HepG2 (cell line): ENCODE measurements around the gene TBCCD1. TPM values are rescaled to one million over a fixed set of nuclear protein-coding genes. Genes with fewer than 3 reads are reported as not detected.

Source experiments
- EP300 ChIP-seq, 3 experiments: sonication (generic) in 1 of 3; formaldehyde crosslinking in 1 of 3; IDR thresholded peaks; 2 replicates each; pipeline versions ENCODE4 v1.5.1 to v1.6.1; 2011 to 2020; ENCODE audit warnings: low read depth in 2 of 3, low read length in 2 of 3, borderline replicate concordance in 1 of 3, improper control_type of control experiment in 1 of 3, mild to moderate bottlenecking in 1 of 3, missing genetic modification reagents in 1 of 3, moderate library complexity in 1 of 3
- FLYWCH1 ChIP-seq: sonication (generic); formaldehyde crosslinking; IDR thresholded peaks from 2 replicates; pipeline ENCODE4 v1.8.1; 2023; ENCODE audit warnings: mild to moderate bottlenecking, missing genetic modification reagents
- FOXP1 ChIP-seq, 2 experiments: fragments of 450-650 bp in 1 of 2; IDR thresholded peaks; 2 replicates each; pipeline ENCODE4 v1.6.1; 2017 to 2018; ENCODE audit warnings: antibody characterized with exemption in 1 of 2
- HNF4G ChIP-seq, 2 experiments: sonication (generic) in 1 of 2; formaldehyde crosslinking in 1 of 2; IDR thresholded peaks; 2 replicates each; pipeline versions ENCODE4 v1.4.0 to v1.6.1; 2011 to 2020; ENCODE audit warnings: borderline replicate concordance in 2 of 2, low read depth in 2 of 2, mild to moderate bottlenecking in 2 of 2, low read length in 1 of 2, missing genetic modification reagents in 1 of 2, moderate library complexity in 1 of 2
- JDP2 ChIP-seq: sonication (generic); formaldehyde crosslinking; IDR thresholded peaks from 2 replicates; pipeline ENCODE4 v1.8.1; 2022; ENCODE audit warnings: missing genetic modification reagents, borderline replicate concordance
- KAT2B ChIP-seq: fragments of 150-350 bp; IDR thresholded peaks from 2 replicates; pipeline ENCODE4 v1.6.1; 2014; ENCODE audit warnings: low read depth, low read length, borderline replicate concordance
- MTF2 ChIP-seq: sonication (generic); formaldehyde crosslinking; IDR thresholded peaks from 2 replicates; pipeline ENCODE4 v1.5.0; 2020; ENCODE audit warnings: missing genetic modification reagents, borderline replicate concordance
- PHF5A ChIP-seq: IDR thresholded peaks from one replicate; pipeline ENCODE4 v1.6.1; 2018; ENCODE audit warnings: low read depth, missing genetic modification reagents; ENCODE audit not compliant: unreplicated experiment
- RELA ChIP-seq: sonication (generic); formaldehyde crosslinking; IDR thresholded peaks from 2 replicates; pipeline ENCODE4 v1.4.0; 2020; ENCODE audit warnings: missing genetic modification reagents
- SNAI1 ChIP-seq: sonication (generic); formaldehyde crosslinking; IDR thresholded peaks from 2 replicates; pipeline ENCODE4 v1.5.0; 2020; ENCODE audit warnings: mild to moderate bottlenecking, missing genetic modification reagents, borderline replicate concordance
- SNRNP70 ChIP-seq: fragments of 200-400 bp; formaldehyde crosslinking; IDR thresholded peaks from 2 replicates; pipeline ENCODE4 v1.6.1; 2017; ENCODE audit warnings: mild to moderate bottlenecking, low read depth, low read length, moderate library complexity
- SOX5 ChIP-seq: IDR thresholded peaks from 2 replicates; pipeline ENCODE4 v1.6.1; 2016; ENCODE audit warnings: borderline replicate concordance
- SSRP1 ChIP-seq: IDR thresholded peaks from 2 replicates; pipeline ENCODE4 v1.6.1; 2016; ENCODE audit warnings: control low read depth
- U2AF1 ChIP-seq: fragments of 200-400 bp; formaldehyde crosslinking; optimal IDR thresholded peaks from 2 replicates; pipeline ENCODE3; 2017; ENCODE audit warnings: mild to moderate bottlenecking, low read depth, low read length
- ZNF564 ChIP-seq: sonication (generic); formaldehyde crosslinking; IDR thresholded peaks from 2 replicates; pipeline ENCODE4 v1.8.1; 2023; ENCODE audit warnings: mild to moderate bottlenecking, missing genetic modification reagents
- ZSCAN30 ChIP-seq: sonication (generic); formaldehyde crosslinking; IDR thresholded peaks from 2 replicates; pipeline ENCODE4 v1.5.0; 2020; ENCODE audit warnings: mild to moderate bottlenecking, missing genetic modification reagents
- polyA plus RNA-seq, 8 experiments: library from polyadenylated mRNA; depleted of rRNA in 3 of 8; stranded (reverse) in 7 of 8; unstranded in 1 of 8; fragments of >200 nt; fragmentation: Illumina TruSeq in 4 of 8; extraction: Trizol in 4 of 8; gene quantifications; 2 replicates each; pipeline versions ENCODE4 v1.2.1 to v1.2.3, GENCODE V29; 2011 to 2016; ENCODE audit warnings: low read depth in 4 of 8, missing spikeins in 1 of 8, mixed read lengths in 1 of 8; ENCODE audit not compliant: insufficient read depth in 1 of 8
- total RNA-seq, 5 experiments: library from RNA; depleted of rRNA; stranded (reverse); fragments of >200 nt; fragmentation: Illumina TruSeq; extraction: Trizol; gene quantifications; 2 replicates each; pipeline ENCODE4 v1.2.3, GENCODE V29; 2016; ENCODE audit warnings: low read depth in 1 of 5
- TF ChIP-seq, protein P1 (sequence below): sonication (generic); formaldehyde crosslinking; IDR thresholded peaks from 2 replicates; pipeline ENCODE4 v1.4.0; 2020; ENCODE audit warnings: missing genetic modification reagents
- TF ChIP-seq, protein P2 (sequence below): sonication (generic); formaldehyde crosslinking; IDR thresholded peaks from 2 replicates; pipeline ENCODE4 v1.5.0; 2020; ENCODE audit warnings: missing genetic modification reagents
- TF ChIP-seq, protein P3 (sequence below): sonication (generic); formaldehyde crosslinking; IDR thresholded peaks from 2 replicates; pipeline ENCODE4 v1.8.0; 2022; ENCODE audit warnings: missing genetic modification reagents, mild to moderate bottlenecking, borderline replicate concordance
- TF ChIP-seq, protein P4 (sequence below): IDR thresholded peaks from 2 replicates; pipeline ENCODE4 v1.4.0; 2020; ENCODE audit warnings: mild to moderate bottlenecking, missing genetic modification reagents

TBCCD1 gene
- total and polyA plus RNA-seq, 2 of the 13 experiments (the other 11 are each of a cell fraction or from before 2014, with no cell fraction given), result 13.6 to 16.2 TPM

DNA sequence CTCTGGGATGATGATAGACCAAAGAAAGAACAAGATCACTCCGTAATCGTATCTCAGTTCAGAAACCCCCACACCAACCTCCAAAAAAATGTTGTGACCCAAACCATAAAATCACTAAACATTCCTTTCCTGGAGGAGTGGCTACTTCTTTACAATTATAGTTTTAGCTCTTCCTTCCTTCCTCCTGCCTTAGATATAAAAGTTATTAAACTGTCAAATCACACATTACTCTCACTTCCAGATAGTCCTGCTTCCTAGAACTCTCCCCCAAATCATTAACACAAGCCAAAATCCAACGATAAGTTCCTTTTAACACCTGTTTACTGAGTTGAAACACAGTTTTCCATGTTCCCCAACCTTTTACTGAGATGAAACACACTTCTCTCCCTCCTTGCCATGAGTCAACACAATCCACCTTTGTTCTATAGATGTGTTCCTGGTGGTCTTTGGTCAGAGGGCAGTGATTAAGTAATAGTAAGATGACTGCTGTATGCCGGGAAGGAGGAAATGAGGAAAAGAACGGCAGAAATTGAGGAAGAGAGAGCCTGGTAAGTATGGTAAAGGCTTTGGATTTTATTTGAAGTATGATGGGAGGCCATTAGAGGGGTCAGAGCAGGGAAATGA lies 14.6 kb downstream of the TBCCD1 start (continued):
- TF ChIP-seq, protein P1, sequence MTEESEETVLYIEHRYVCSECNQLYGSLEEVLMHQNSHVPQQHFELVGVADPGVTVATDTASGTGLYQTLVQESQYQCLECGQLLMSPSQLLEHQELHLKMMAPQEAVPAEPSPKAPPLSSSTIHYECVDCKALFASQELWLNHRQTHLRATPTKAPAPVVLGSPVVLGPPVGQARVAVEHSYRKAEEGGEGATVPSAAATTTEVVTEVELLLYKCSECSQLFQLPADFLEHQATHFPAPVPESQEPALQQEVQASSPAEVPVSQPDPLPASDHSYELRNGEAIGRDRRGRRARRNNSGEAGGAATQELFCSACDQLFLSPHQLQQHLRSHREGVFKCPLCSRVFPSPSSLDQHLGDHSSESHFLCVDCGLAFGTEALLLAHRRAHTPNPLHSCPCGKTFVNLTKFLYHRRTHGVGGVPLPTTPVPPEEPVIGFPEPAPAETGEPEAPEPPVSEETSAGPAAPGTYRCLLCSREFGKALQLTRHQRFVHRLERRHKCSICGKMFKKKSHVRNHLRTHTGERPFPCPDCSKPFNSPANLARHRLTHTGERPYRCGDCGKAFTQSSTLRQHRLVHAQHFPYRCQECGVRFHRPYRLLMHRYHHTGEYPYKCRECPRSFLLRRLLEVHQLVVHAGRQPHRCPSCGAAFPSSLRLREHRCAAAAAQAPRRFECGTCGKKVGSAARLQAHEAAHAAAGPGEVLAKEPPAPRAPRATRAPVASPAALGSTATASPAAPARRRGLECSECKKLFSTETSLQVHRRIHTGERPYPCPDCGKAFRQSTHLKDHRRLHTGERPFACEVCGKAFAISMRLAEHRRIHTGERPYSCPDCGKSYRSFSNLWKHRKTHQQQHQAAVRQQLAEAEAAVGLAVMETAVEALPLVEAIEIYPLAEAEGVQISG (CRISPR knock-in tag), result no peak
- TF ChIP-seq FOXP1 (IDR thresholded peaks at IDR 0.05) (no peak), FOXP1 (CRISPR knock-in tag; IDR thresholded peaks at IDR 0.05) (peak; percentile 50; the same call in 1 of the 2 replicates), SSRP1 (CRISPR knock-in tag) (no peak), JDP2 (CRISPR knock-in tag) (no peak), EP300 (IDR thresholded peaks at IDR 0.05; ENCODE audit: low read depth in 2 of 2, low read length in 2 of 2) (peak in 1 of 2 experiments; percentile 84; a peak in 2 of 4 replicates), EP300 (CRISPR knock-in tag; IDR thresholded peaks at IDR 0.05; ENCODE audit: borderline replicate concordance) (peak; percentile 21; the same call in 1 of the 2 replicates), SNAI1 (CRISPR knock-in tag) (no peak), ZNF564 (CRISPR knock-in tag) (no peak), SOX5 (CRISPR knock-in tag) (peak; percentile 73; the same call in 1 of the 2 replicates), PHF5A (CRISPR knock-in tag) (no peak), FLYWCH1 (CRISPR knock-in tag) (no peak), U2AF1 (no peak), KAT2B (no peak), ZSCAN30 (CRISPR knock-in tag) (no peak), RELA (CRISPR knock-in tag) (no peak), SNRNP70 (no peak), HNF4G (IDR thresholded peaks at IDR 0.05; ENCODE audit: borderline replicate concordance, low read depth, low read length) (peak; percentile 39; the same call in 1 of the 2 replicates), HNF4G (CRISPR knock-in tag; IDR thresholded peaks at IDR 0.05; ENCODE audit: borderline replicate concordance, low read depth) (no peak), MTF2 (CRISPR knock-in tag) (no peak)
- TF ChIP-seq, protein P2, sequence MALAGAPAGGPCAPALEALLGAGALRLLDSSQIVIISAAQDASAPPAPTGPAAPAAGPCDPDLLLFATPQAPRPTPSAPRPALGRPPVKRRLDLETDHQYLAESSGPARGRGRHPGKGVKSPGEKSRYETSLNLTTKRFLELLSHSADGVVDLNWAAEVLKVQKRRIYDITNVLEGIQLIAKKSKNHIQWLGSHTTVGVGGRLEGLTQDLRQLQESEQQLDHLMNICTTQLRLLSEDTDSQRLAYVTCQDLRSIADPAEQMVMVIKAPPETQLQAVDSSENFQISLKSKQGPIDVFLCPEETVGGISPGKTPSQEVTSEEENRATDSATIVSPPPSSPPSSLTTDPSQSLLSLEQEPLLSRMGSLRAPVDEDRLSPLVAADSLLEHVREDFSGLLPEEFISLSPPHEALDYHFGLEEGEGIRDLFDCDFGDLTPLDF (CRISPR knock-in tag), result no peak
- TF ChIP-seq, protein P3, sequence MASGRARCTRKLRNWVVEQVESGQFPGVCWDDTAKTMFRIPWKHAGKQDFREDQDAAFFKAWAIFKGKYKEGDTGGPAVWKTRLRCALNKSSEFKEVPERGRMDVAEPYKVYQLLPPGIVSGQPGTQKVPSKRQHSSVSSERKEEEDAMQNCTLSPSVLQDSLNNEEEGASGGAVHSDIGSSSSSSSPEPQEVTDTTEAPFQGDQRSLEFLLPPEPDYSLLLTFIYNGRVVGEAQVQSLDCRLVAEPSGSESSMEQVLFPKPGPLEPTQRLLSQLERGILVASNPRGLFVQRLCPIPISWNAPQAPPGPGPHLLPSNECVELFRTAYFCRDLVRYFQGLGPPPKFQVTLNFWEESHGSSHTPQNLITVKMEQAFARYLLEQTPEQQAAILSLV (CRISPR knock-in tag), result no peak
- TF ChIP-seq, protein P4, sequence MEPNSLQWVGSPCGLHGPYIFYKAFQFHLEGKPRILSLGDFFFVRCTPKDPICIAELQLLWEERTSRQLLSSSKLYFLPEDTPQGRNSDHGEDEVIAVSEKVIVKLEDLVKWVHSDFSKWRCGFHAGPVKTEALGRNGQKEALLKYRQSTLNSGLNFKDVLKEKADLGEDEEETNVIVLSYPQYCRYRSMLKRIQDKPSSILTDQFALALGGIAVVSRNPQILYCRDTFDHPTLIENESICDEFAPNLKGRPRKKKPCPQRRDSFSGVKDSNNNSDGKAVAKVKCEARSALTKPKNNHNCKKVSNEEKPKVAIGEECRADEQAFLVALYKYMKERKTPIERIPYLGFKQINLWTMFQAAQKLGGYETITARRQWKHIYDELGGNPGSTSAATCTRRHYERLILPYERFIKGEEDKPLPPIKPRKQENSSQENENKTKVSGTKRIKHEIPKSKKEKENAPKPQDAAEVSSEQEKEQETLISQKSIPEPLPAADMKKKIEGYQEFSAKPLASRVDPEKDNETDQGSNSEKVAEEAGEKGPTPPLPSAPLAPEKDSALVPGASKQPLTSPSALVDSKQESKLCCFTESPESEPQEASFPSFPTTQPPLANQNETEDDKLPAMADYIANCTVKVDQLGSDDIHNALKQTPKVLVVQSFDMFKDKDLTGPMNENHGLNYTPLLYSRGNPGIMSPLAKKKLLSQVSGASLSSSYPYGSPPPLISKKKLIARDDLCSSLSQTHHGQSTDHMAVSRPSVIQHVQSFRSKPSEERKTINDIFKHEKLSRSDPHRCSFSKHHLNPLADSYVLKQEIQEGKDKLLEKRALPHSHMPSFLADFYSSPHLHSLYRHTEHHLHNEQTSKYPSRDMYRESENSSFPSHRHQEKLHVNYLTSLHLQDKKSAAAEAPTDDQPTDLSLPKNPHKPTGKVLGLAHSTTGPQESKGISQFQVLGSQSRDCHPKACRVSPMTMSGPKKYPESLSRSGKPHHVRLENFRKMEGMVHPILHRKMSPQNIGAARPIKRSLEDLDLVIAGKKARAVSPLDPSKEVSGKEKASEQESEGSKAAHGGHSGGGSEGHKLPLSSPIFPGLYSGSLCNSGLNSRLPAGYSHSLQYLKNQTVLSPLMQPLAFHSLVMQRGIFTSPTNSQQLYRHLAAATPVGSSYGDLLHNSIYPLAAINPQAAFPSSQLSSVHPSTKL (CRISPR knock-in tag), result peak; percentile 86
